Prostate gland (tissue), 2 donors: ENCODE measurements around the gene PITX1.

Source experiments
- POLR2A ChIP-seq: fragments of 450-650 bp; IDR thresholded peaks from one replicate; pipeline ENCODE4 v1.6.1; 2016; ENCODE audit warnings: antibody characterized with exemption, mild to moderate bottlenecking
- TF ChIP-seq, protein P1 (sequence below), 4 experiments: fragments of 200-600 bp in 2 of 4; fragments of 450-650 bp in 2 of 4; sonication (generic) in 2 of 4; IDR thresholded peaks; 1 replicate in 3 of 4; 2 replicates in 1 of 4; pipeline ENCODE4 v1.5.1; 2016 to 2019; ENCODE audit warnings: antibody characterized with exemption in 4 of 4, mild to moderate bottlenecking in 2 of 4, moderate library complexity in 2 of 4

DNA sequence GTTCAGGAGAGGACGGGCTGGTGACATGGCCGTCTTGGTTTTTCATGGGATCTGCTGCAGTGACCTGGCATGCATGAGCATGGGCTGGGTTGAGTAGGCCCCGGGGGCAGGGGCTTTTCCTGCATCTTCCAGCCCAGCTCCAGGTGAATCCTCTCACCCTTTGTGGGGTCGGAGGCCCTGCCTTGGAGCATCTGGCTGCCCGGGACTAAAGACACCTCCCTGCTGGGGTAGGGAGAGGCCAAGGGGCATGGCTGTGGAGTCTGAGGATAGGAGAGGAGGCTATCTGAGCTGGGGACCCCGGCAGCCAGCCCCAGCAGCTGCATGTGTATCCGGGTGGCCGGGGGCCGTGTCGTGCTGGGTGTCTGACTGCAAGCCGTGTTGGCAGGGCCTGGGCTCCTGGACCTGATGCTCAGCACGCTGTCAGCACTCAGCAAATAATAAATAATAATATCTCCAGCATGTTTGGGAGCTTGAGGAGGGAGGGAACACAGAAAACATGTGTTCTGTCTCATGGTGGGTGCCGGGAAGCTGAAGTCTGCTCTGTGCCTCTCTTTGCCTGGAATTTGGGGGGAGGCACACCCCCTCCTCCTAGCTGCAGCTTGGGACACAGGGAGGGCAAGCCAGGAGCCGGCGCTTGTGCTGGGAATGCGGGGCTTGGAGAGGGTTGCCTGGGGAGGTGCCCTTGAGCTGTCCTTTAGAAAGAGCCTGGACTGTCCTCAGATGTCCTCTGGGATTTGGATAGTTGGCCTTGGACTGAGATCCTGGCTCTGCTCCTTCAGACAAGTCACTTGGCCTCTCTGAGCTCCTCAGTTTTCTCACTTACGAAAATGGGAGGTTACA is 28.4 kb upstream of the PITX1 start:
- TF ChIP-seq, protein P1, sequence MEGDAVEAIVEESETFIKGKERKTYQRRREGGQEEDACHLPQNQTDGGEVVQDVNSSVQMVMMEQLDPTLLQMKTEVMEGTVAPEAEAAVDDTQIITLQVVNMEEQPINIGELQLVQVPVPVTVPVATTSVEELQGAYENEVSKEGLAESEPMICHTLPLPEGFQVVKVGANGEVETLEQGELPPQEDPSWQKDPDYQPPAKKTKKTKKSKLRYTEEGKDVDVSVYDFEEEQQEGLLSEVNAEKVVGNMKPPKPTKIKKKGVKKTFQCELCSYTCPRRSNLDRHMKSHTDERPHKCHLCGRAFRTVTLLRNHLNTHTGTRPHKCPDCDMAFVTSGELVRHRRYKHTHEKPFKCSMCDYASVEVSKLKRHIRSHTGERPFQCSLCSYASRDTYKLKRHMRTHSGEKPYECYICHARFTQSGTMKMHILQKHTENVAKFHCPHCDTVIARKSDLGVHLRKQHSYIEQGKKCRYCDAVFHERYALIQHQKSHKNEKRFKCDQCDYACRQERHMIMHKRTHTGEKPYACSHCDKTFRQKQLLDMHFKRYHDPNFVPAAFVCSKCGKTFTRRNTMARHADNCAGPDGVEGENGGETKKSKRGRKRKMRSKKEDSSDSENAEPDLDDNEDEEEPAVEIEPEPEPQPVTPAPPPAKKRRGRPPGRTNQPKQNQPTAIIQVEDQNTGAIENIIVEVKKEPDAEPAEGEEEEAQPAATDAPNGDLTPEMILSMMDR (IDR thresholded peaks at IDR 0.05), result no peak
- no peak for TF ChIP-seq POLR2A
